Panc1 (cell line): ENCODE data around the gene ARHGAP6.

Source experiments
- CTCF ChIP-seq: fragments of 450-650 bp; IDR thresholded peaks from 2 replicates; pipeline ENCODE4 v1.5.1; 2017; ENCODE audit warnings: mild to moderate bottlenecking
- POLR2AphosphoS5 ChIP-seq: IDR thresholded peaks from 2 replicates; pipeline ENCODE4 v1.6.1; 2012; ENCODE audit warnings: mild to moderate bottlenecking, low read depth, low read length, moderate library complexity
- REST ChIP-seq, 2 experiments: IDR thresholded peaks; 2 replicates each; pipeline ENCODE4 v1.6.1; 2011 to 2012; ENCODE audit warnings: low read depth in 2 of 2, control low read depth in 1 of 2, low read length in 1 of 2, mild to moderate bottlenecking in 1 of 2, moderate library complexity in 1 of 2; ENCODE audit not compliant: insufficient read depth in 1 of 2
- SIN3A ChIP-seq: IDR thresholded peaks from 2 replicates; pipeline ENCODE4 v1.6.1; 2012; ENCODE audit warnings: low read depth, mild to moderate bottlenecking, low read length, moderate library complexity, borderline replicate concordance; ENCODE audit not compliant: insufficient read depth

- no peak for TF ChIP-seq REST (IDR thresholded peaks at IDR 0.05; ENCODE audit: insufficient read depth in 1 of 2, low read depth in 2 of 2, low read length in 1 of 2)
- TF ChIP-seq CTCF = no peak
- no peak for TF ChIP-seq POLR2AphosphoS5
- TF ChIP-seq SIN3A = no peak
Measured at GRCh38 chrX:11244636-11245035, 421.1 kb downstream of the ARHGAP6 start.
